H1 (cell line): ENCODE measurements around the gene ZBTB43. TPM values are rescaled to one million over a fixed set of nuclear protein-coding genes. Genes with fewer than 3 reads are reported as not detected.

Source experiments
- ATF3 ChIP-seq: IDR thresholded peaks from 2 replicates; pipeline ENCODE4 v1.6.1; 2011; ENCODE audit warnings: low read depth, mild to moderate bottlenecking, low read length; ENCODE audit not compliant: insufficient read depth
- CBX5 ChIP-seq: fragments of 300-800, 300-1000 bp; sonication (generic); IDR thresholded peaks from 2 replicates; pipeline ENCODE4 v1.7.1; 2016; ENCODE audit warnings: antibody characterized with exemption, low read length, low read depth
- EGR1 ChIP-seq: IDR thresholded peaks from 2 replicates; pipeline ENCODE4 v1.6.1; 2011; ENCODE audit warnings: low read depth, low read length, borderline replicate concordance
- RAD21 ChIP-seq, 2 experiments: IDR thresholded peaks in 1 of 2; conservative IDR thresholded peaks in 1 of 2; 2 replicates each; pipeline ENCODE4 v1.6.1; 2011; ENCODE audit warnings: low read depth in 2 of 2, low read length in 2 of 2, improper control_type of control experiment in 1 of 2, inconsistent platforms in 1 of 2, mild to moderate bottlenecking in 1 of 2, moderate library complexity in 1 of 2
- RBBP5 ChIP-seq: IDR thresholded peaks from 2 replicates; pipeline ENCODE4 v1.7.1; 2012; ENCODE audit warnings: low read depth, mild to moderate bottlenecking, inconsistent platforms, low read length, moderate library complexity, borderline replicate concordance
- SAP30 ChIP-seq: fragments of 300-600 bp; sonication (generic); IDR thresholded peaks from 2 replicates; pipeline ENCODE4 v1.7.1; 2012; ENCODE audit warnings: low read length, moderate library complexity, mild to moderate bottlenecking, inconsistent platforms; ENCODE audit not compliant: insufficient read depth, insufficient replicate concordance
- SIN3A ChIP-seq, 2 experiments: IDR thresholded peaks in 1 of 2; conservative IDR thresholded peaks in 1 of 2; 2 replicates each; pipeline ENCODE4 v1.6.1; 2011 to 2012; ENCODE audit warnings: low read length in 2 of 2, improper control_type of control experiment in 1 of 2, low read depth in 1 of 2, mild to moderate bottlenecking in 1 of 2
- SP1 ChIP-seq: IDR thresholded peaks from 2 replicates; pipeline ENCODE4 v1.6.1; 2011; ENCODE audit warnings: low read depth, low read length
- TAF7 ChIP-seq: optimal IDR thresholded peaks from 2 replicates; pipeline ENCODE3; 2011; ENCODE audit warnings: low read depth, mild to moderate bottlenecking, inconsistent platforms, low read length, moderate library complexity, borderline replicate concordance
- polyA plus RNA-seq, 7 experiments: library from polyadenylated mRNA; depleted of rRNA in 3 of 7; stranded (reverse) in 5 of 7; unstranded in 2 of 7; fragments of >200 nt in 5 of 7; fragments of 200-250 nt in 2 of 7; gene quantifications; 1 replicate in 5 of 7; 2 replicates in 1 of 7; 4 replicates in 1 of 7; pipeline versions ENCODE4 v1.2.1 to v1.2.3, GENCODE V29; 2011 to 2013; ENCODE audit warnings: missing spikeins in 2 of 7, mixed read lengths in 2 of 7
- total RNA-seq: library from RNA; stranded (reverse); fragmentation: NEBNext Ultra II Directional; extraction: Animal tissue kit (Norgen Biotek cat#: 25700); gene quantifications from 2 replicates; pipeline ENCODE4 v1.2.1, GENCODE V29; 2021
- TF ChIP-seq, protein P1 (sequence below): fragments of 300-600 bp; sonication (generic); IDR thresholded peaks from 2 replicates; pipeline ENCODE4 v1.7.1; 2012; ENCODE audit warnings: low read length, moderate library complexity, mild to moderate bottlenecking, inconsistent platforms; ENCODE audit not compliant: insufficient replicate concordance

Gene ZBTB43
- total and polyA plus RNA-seq, 2 of the 8 experiments (the other 6 are each of a cell fraction or from before 2014, with no cell fraction given), result 4.1 to 16.7 TPM

DNA sequence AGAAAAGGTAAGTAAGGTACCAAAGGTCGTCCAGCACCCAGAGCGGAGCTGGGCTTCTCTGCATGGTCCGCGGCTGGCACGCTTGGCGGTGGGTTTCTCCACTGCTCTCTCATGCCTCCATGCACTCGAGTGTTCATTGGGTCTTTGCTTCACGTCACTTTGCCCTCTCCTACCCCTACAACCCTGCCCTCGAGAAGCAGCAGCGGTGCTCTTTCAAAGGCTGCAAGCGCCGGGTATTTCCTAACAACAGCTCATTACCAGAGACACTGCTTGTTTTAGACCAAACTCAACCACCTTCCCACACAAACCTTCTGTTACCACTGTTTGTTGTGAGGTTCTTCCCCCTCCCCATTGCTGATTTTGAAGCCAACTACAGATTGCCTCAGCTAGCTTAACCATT lies 34.1 kb downstream of the ZBTB43 start (continued):
- TF ChIP-seq, protein P1, sequence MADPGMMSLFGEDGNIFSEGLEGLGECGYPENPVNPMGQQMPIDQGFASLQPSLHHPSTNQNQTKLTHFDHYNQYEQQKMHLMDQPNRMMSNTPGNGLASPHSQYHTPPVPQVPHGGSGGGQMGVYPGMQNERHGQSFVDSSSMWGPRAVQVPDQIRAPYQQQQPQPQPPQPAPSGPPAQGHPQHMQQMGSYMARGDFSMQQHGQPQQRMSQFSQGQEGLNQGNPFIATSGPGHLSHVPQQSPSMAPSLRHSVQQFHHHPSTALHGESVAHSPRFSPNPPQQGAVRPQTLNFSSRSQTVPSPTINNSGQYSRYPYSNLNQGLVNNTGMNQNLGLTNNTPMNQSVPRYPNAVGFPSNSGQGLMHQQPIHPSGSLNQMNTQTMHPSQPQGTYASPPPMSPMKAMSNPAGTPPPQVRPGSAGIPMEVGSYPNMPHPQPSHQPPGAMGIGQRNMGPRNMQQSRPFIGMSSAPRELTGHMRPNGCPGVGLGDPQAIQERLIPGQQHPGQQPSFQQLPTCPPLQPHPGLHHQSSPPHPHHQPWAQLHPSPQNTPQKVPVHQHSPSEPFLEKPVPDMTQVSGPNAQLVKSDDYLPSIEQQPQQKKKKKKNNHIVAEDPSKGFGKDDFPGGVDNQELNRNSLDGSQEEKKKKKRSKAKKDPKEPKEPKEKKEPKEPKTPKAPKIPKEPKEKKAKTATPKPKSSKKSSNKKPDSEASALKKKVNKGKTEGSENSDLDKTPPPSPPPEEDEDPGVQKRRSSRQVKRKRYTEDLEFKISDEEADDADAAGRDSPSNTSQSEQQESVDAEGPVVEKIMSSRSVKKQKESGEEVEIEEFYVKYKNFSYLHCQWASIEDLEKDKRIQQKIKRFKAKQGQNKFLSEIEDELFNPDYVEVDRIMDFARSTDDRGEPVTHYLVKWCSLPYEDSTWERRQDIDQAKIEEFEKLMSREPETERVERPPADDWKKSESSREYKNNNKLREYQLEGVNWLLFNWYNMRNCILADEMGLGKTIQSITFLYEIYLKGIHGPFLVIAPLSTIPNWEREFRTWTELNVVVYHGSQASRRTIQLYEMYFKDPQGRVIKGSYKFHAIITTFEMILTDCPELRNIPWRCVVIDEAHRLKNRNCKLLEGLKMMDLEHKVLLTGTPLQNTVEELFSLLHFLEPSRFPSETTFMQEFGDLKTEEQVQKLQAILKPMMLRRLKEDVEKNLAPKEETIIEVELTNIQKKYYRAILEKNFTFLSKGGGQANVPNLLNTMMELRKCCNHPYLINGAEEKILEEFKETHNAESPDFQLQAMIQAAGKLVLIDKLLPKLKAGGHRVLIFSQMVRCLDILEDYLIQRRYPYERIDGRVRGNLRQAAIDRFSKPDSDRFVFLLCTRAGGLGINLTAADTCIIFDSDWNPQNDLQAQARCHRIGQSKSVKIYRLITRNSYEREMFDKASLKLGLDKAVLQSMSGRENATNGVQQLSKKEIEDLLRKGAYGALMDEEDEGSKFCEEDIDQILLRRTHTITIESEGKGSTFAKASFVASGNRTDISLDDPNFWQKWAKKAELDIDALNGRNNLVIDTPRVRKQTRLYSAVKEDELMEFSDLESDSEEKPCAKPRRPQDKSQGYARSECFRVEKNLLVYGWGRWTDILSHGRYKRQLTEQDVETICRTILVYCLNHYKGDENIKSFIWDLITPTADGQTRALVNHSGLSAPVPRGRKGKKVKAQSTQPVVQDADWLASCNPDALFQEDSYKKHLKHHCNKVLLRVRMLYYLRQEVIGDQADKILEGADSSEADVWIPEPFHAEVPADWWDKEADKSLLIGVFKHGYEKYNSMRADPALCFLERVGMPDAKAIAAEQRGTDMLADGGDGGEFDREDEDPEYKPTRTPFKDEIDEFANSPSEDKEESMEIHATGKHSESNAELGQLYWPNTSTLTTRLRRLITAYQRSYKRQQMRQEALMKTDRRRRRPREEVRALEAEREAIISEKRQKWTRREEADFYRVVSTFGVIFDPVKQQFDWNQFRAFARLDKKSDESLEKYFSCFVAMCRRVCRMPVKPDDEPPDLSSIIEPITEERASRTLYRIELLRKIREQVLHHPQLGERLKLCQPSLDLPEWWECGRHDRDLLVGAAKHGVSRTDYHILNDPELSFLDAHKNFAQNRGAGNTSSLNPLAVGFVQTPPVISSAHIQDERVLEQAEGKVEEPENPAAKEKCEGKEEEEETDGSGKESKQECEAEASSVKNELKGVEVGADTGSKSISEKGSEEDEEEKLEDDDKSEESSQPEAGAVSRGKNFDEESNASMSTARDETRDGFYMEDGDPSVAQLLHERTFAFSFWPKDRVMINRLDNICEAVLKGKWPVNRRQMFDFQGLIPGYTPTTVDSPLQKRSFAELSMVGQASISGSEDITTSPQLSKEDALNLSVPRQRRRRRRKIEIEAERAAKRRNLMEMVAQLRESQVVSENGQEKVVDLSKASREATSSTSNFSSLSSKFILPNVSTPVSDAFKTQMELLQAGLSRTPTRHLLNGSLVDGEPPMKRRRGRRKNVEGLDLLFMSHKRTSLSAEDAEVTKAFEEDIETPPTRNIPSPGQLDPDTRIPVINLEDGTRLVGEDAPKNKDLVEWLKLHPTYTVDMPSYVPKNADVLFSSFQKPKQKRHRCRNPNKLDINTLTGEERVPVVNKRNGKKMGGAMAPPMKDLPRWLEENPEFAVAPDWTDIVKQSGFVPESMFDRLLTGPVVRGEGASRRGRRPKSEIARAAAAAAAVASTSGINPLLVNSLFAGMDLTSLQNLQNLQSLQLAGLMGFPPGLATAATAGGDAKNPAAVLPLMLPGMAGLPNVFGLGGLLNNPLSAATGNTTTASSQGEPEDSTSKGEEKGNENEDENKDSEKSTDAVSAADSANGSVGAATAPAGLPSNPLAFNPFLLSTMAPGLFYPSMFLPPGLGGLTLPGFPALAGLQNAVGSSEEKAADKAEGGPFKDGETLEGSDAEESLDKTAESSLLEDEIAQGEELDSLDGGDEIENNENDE, result no peak
- TF ChIP-seq SIN3A (conservative IDR thresholded peaks at IDR 0.05 in 1 of 2, IDR thresholded peaks at IDR 0.05 in 1 of 2; ENCODE audit: low read depth in 1 of 2, low read length in 2 of 2) (no peak), EGR1 (no peak), RAD21 (IDR thresholded peaks at IDR 0.05 in 1 of 2, conservative IDR thresholded peaks at IDR 0.05 in 1 of 2; ENCODE audit: low read depth in 2 of 2, low read length in 2 of 2) (no peak), TAF7 (no peak), RBBP5 (no peak), SAP30 (no peak), SP1 (no peak), CBX5 (no peak), ATF3 (no peak)
